HG02943 (cell line): Measurements from ENCODE around the gene RBM39.
"Not testable (repeated sequence)": the region's sequence is repeated elsewhere in the genome, so short reads cannot be mapped to it uniquely, and the experiment has no call there.

Source experiments
- ATAC-seq: cut with Tn5 transposase; IDR thresholded peaks from one replicate; pipeline ENCODE4 v1.9.1; 2021; ENCODE audit warnings: mild to moderate bottlenecking, low read depth, moderate library complexity; ENCODE audit not compliant: unreplicated experiment

The RBM39 gene

DNA sequence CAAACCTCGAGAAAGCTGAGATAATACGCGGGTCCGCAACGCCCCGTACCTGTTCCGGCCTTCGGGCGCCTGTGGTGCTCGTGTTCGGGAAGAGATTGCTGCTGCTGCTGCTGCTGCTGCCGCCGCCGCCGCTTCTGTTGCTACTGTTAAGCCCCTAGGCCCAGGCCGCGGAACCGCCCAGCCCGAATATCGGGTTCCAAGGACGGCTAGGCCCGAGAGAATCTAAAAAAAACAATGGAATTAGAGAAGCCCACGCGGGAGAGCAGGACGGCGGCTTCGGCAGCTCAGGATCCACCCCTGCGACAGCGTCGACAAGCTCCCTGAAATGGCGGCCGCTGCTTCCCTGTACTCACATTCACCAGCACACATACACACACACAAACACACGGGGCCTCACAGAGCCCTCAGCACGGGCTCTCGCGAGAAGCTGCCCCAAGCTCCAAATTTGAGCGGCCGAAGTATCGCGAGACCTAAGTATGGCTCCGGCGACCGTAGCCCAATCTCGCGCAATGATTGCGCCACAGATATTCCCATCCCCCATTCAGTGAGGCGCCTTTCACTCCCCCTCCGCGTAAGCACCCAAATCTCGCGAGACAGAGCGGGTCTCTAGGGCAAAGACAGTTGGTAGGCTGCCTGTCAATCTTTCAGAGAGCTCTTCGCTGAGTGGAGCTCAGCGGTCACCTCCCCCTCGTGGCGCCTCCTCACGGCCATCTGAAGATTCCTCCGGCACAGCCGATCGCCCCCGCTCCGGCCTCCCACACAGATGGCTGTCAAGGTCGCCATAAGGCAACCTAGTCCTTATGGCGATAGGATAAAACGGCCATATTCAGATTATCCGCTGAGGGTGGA is at the start of gene RBM39:
RBM39 (minus strand) TSS at position 369 of the 849 bp plus-strand sequence. CDS start 1,386 bp downstream, outside the sequence.
- ATAC-seq = peak; percentile 86

DNA sequence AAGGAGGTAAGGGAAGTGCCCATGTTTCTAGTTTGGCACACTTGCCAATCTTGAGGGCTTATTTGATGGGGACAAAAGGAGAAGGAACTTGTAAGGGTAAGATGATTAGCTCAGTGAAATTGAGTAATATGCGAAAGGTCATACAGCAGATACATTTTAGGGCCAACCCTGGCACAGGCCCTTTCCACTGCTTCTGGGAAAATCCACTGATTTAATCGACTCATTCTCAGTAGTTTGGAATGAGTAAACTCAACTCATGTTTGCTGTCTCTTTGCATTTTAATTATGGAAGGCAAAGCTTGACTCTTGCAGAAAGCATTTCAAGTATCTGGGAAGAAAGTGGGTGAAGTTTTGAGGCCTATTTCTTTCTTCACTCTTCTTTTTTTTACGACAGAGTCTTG is 49.8 kb upstream of the RBM39 start:
- ATAC-seq = no peak

DNA sequence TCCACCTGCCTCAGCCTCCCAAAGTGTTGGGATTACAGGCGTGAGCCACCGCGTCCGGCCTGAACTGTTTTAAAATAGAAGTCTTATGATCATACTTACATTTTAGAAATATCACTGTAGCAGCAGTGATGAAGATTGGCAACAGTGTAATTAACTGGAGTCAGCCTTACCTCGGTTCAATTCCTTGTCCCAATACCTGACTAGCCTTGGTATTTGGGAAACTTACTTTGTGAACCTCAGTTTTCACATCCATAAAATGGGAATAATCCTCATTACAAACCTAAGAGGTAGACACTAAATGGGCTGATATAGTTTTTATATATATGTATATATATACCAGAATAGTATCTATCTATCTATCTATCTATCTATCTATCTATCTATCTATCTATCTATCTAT is 49.0 kb upstream of the RBM39 start:
- no peak for ATAC-seq

DNA sequence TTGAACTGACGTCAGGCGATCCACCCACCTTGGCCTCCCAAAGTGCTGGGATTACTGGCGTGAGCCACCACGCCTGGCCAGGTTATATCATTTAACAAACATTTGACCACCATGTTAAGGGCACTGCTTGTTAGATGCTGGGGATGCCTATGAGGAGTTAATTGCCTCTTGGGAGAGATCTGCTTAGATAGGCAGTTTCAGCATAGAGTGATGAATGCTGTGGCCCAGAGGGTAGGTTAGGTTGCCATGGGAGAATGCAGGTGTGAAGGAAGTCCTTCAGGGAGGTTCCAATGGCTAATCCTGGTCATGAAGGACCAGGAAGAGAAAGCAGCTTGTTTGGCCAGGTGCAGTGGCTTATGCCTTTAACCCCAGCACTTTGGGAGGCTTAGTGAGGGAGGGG is 46.7 kb upstream of the RBM39 start:
- no peak for ATAC-seq

DNA sequence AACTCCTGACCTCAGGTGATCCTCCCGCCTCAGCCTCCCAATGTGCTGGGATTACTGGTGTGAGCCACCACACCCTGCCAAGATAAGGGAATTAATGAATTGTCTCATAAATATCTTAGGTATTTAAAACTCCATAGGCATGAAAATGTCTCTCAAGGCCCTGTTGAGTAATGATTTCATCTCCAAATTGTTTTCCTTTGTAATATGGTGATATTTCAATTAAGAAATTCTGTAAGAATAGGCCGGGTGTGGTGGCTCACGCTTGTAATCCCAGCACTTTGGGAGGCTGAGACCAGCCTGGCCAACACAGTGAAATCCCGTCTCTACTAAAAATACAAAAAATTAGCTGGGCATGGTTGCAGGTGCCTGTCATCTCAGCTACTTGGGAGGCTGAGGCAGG is 43.5 kb upstream of the RBM39 start:
- ATAC-seq = not testable (repeated sequence)

DNA sequence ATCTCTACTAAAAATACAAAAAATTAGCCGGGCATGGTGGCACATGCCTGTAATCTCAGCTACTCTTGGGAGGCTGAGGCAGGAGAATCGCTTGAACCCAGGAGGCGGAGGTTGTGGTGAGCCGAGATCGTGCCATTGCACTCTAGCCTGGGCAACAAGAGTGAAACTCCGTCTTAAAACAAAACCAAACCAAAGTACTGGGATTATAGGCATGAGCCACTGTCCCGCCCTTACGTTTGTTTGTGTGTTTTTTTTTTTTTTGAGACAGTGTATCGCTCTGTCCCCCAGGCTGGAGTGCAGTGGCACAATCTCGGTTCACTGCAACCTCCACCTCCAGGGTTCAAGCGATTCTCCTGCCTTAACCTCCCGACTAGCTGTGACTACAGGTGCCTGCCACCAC is 41.8 kb upstream of the RBM39 start:
- ATAC-seq = not testable (repeated sequence)

DNA sequence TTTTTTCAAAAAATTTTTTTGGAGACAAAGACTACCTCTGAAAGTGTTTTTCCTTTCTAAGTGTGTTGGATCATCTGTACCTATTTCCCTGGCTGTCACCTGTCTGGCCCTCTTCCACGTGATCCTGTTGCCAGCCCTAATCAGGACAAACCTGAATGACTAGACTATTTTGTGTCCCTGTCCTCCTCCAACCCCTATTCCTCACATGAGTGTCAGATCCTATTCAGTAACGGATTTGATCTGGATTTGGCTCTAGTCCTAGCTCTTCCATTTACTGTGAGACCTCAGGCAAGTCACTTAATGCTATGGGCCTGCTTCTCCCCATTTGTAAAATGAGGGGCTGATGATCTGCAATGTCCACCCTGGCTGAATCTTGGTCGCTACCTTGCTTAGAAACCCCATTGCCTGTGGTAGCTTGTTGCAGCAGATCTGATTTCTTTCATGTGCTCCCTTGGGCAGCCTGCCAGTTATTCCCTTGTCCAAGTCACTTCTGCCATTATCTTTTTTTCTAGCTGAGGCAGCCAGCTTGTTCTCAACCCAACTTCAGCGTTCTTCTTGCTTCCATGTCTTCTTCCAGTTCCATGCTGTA is 34.5 kb upstream of the RBM39 start:
- no peak for ATAC-seq

DNA sequence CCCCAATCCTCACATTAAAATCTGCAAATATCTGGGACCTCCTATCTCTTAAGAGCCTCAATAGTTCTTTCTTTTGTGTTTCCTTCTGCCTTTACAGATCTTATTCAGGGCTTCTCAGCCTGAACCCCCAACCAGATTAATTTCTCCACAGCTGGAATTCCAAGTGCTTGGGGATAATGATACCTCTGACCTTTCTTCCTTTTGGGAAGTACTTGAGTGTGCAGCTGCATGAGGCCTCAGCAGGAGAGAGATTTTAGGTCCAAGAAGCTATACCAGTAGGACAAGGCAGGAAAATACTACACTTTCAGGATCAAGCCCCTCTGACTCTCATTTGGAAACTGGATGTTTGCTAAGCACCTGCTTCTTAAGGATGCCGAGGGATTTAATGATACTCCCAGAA is 32.3 kb upstream of the RBM39 start:
- no peak for ATAC-seq

DNA sequence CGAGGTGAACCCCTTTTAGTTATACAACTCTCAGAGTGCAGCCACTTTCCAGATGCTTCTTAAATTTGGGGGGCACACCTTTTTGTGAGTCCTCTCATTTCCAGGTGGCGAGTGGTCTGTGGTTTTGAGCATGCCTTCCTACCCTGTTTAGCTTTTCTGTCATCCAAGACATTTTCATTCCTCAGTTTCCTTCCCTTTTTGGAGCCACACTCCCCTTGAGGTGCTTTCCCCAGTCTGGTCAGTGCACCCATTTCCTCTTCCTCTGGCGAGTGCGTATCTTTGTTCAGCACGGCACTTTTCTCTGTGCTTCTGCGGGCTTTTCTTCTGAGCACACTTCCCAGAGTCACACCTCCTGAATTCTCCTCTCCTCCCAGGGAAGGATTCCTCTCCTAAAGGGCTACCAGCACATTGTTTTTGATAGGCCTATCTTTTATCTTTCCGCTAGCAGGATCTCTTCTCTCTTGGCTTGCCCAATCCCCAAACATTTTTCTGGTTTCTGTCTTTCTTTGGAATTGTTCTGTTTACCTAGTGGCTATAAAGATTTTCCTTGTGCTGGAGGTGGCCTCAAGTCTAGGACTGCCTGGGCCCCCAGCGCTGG is 31.2 kb upstream of the RBM39 start:
- ATAC-seq = no peak

DNA sequence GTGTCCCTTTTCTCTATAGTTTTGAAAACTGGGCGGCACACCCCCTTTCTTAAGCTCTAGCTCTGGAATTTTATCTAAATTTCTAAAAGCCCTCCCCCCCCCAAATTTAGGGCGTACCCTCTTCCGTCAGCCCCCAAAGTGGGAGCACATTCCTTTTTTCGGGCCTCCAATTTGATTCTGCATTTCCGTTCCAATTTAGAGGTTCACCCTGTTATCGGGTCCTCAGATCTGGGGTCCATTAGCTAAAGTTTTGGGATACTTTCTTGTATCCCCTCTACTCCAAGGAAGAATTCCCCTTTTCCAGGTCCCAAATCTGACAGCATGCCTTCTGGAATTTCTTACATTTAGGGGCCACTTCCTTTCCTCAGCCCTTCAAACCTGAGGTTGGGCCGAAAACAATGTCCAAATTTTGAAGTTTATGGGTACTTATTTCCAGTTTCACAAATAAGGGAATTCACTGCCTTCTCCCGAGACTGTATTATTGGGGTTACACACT is 30.6 kb upstream of the RBM39 start:
- no peak for ATAC-seq

DNA sequence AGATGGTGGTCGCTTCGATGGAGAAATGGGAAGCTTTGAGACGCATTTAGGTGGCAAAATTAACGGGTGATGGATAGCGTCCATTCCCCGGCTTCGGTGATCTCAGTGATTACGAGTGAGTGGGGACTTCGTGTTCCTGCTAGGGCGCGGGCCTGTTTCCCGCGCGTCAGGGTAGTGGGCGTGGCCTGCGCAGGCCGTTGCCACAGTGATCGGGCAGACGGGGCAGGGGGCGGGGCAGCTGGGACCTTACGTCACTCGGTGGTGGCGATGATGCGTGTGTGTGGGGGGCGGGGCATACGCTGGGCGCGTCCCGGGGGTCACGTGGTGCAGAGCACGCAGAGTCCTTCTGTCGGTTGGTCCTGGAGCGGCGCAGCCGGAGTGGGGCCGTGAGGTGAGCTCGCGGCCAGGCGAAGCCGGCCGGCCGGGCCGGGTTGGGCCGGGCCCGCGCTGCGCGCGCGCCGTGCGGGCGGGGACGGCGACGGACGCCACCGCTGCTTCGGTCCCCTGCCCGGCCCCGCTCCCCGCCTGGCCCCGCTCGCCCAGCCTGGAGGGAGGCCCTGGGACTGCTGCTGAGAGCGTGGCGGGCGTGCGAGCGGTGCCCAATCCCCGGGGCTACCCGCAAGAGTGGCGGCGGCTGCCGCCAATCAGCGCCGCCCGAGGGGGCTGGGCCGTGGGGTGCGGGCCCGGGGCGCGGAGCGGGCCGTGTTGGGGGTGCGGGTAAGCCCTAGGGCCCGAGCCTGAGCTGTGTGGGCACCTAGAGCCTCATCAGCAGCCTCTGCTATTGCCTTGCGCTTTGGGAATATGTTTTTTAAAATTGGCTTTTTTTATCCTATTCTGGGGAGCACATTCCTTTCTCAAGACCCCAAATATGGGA is 29.9 kb upstream of the RBM39 start, which contains the start of gene PHF20:
PHF20 (plus strand) TSS at position 327 of the 874 bp plus-strand sequence. CDS start 29,508 bp downstream, outside the sequence.
- peak; percentile 68 for ATAC-seq

DNA sequence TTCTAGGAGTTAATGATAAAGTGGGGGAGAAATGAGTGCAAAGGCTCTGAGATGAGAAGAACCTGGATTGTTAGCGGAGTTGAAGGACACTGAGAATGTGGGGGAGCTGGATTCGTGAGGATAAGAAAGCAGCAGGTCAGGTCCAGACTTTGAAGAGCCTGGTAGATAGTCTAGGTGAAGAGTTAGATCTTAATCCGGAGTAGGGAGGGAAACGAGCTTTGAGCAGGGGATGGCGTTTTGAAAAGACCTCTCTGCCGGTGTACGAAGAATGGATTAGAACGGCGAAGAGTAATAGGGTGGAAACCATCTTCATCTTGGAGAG is 29.3 kb upstream of the RBM39 start:
- ATAC-seq = no peak

DNA sequence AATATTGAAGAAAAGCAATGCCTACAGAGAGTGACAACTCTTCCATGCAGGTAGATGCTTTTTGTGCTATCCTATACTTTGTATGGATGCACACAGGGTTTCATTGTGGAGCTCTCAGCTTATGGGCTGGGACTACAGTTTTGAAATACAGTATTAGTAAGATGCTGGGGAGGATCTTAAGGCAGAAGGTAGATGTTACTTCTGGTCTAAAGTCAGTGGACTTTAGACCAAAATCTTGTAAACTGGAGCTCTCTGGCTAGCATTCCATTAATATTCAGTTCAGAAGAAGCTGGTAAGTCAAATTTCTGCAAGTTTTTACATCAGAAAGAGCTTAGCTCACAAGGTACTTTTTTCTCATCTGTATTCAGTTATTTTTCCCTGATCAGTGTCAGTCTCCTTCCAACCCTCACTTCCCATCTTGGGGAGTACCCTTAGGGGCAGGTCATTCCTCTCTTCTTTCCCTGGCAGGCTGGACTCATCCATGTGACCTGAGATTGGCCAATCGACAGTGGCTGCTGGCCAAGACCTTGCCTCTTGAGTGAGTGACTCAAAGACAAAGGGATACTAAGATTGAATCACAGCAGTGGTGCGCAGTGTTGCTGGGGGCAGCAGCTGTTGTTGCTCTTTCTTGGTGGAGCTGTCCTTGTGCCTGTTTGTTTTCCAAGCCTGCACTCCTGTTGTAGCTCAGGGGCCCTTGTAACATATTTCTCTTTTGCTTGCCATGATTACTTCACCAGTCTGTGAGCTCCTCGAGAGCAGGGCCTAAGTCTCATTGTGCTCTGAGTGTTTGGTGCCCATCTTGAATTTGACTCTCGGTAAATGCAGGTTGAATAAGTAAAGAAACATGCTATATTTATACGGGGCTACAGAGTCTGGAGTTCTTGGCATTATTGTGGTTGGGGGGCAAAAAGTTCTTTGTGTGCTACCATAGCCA is 26.9 kb upstream of the RBM39 start:
- no peak for ATAC-seq

DNA sequence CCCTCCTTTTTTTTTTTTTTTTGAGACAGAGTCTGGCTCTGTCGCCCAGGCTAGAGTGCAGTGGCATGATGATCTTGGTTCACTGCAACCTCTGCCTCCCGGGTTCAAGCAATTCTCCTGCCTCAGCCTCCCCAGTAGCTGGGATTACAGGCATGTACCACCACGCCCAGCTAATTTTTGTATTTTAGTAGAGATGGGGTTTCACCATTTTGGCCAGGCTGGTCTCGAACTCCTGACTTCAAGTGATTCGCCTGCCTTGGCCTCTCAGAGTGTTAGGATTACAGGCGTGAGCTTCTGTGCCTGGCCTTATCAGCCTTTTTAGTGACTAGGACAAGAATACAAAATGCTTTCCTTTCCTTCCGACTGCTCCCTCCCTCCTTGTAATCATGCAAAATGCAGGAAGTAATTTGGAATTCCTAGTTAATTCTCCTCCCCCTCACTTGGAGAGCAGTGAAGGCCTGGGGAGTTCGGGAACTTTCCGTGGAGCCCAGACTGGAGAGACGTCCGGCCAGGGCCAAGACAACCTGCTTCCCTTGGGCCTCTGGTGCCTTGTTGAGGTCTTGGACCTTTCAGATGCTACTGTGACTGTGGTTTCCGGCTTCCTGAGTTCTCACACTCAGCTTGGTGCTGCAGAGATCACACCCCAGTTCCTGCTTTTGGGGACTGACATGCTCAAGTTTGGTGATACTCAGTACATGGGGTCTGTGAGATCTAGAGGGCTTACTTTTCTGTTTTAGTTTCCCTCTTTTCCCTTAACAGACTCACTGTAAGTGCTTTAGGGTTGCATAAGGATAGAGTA is 25.8 kb upstream of the RBM39 start:
- ATAC-seq = no peak

DNA sequence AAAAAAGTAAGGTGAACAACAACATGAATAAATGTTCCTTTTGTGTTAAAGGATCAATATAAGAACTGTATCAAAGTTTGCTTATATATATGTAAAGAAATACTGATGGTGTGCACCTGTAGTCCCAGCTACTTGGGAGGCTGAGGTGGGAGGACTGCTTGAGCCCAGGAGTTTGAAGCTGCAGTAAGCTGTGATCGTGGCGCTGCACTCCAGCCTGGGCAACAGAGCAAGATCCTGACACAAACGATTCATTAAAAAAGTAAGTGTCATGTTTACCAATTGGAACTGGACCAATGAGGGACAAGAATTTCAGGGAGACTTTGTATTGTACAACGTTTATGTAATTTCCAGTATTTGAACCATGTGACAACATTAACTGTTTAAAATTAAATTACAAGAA is 24.8 kb upstream of the RBM39 start:
- no peak for ATAC-seq

DNA sequence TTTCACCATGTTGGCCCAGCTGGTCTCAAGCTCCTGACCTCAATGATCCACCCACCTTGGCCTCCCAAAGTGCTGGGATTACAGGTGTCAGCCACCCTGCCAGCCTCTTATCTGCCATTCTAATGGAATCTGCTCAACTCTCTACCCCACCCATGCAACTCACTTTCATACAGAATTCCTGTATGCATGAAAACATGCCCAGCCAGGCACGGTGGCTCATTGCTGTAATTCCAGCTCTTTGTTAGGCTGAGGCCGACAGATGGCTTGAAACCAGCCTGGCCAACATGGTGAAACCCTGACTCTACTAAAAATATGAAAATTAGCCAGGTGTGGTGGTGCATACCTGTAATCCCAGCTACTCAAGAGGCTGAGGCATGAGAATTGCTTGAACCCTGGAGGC is 22.9 kb upstream of the RBM39 start:
- not testable (repeated sequence) for ATAC-seq

DNA sequence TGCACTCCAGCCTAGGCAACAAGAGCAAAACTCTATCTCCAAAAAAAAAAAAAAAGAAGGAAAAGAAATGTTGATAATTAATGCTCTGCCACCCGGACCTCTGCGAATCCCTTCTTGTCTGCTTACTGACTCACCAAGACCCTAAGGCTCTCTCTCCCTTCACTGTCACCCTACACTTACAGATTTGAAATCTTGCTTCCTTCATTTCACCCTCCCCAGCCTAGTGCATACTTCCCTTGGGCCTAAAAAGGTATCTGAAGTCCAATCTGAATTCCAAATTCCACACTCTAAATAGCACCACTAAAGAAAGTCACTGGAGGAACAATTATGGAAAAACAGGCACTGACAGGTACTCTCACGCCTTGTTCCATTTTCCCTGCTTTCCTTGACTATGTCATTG is 20.4 kb upstream of the RBM39 start:
- no peak for ATAC-seq

DNA sequence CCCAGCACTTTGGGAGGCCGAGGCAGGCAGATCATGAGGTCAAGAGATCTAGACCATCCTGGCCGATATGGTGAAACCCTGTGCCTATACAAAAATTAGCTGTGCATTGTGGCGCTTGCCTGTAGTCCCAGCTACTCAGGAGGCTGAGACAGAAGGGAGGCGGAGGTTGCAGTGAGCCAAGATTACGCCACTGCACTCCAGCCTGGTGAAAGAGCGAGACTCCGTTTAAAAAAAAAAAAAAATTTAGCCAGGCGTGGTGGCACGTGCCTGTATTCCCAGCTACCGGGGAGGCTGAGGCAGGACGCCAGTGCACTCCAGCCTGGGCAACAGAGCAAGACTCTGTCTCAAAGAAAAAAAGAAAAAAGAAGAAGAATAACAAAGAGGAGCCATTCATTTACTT is 19.5 kb upstream of the RBM39 start:
- not testable (repeated sequence) for ATAC-seq
